NCI-H128 (cell line): ENCODE results near the gene APOD.

Source experiments
- DNase-seq: peaks from one replicate; lab custom pipeline; 2025; ENCODE audit not compliant: unreplicated experiment; lab: John Stamatoyannopoulos, UW

Gene APOD

GRCh38 chr3:195555110-195555509 lies 28.6 kb downstream of the APOD start:
- no peak for DNase-seq

- no peak for DNase-seq
Observed at GRCh38 chr3:195554458-195554857, 29.3 kb downstream of the APOD start.

- DNase-seq = no peak
Observed at GRCh38 chr3:195553268-195553667, 30.5 kb downstream of the APOD start.

- no peak for DNase-seq
Observed at GRCh38 chr3:195551381-195551978, 32.3 kb downstream of the APOD start.

GRCh38 chr3:195550723-195551122 lies 33.0 kb downstream of the APOD start:
- no peak for DNase-seq

GRCh38 chr3:195549931-195550519 lies 33.7 kb downstream of the APOD start:
- DNase-seq = no peak

- no peak for DNase-seq
Observed at GRCh38 chr3:195548987-195549386, 34.8 kb downstream of the APOD start.

GRCh38 chr3:195548501-195548900 lies 35.2 kb downstream of the APOD start:
- DNase-seq = no peak

- DNase-seq = no peak
Observed at GRCh38 chr3:195548006-195548405, 35.7 kb downstream of the APOD start.

- no peak for DNase-seq
Observed at GRCh38 chr3:195546130-195546560, 37.6 kb downstream of the APOD start.

- no peak for DNase-seq
Observed at GRCh38 chr3:195544634-195545033, 39.1 kb downstream of the APOD start.

- no peak for DNase-seq
Observed at GRCh38 chr3:195544230-195544536, 39.6 kb downstream of the APOD start.

- DNase-seq = no peak
Observed at GRCh38 chr3:195543500-195544229, 40.1 kb downstream of the APOD start.

- peak; percentile 86 for DNase-seq
Observed at GRCh38 chr3:195542698-195543499, 40.8 kb downstream of the APOD start, which contains the start of gene PPP1R2. Gene PPP1R2, minus strand, starts transcription at chr3:195543325. Its CDS starts 300 bp downstream, at chr3:195543025.

- DNase-seq = no peak
Observed at GRCh38 chr3:195542316-195542697, 41.4 kb downstream of the APOD start.

GRCh38 chr3:195540511-195540910 lies 43.2 kb downstream of the APOD start:
- DNase-seq = no peak

GRCh38 chr3:195540027-195540426 lies 43.7 kb downstream of the APOD start:
- no peak for DNase-seq

GRCh38 chr3:195539479-195539878 lies 44.3 kb downstream of the APOD start:
- no peak for DNase-seq

GRCh38 chr3:195537995-195538394 lies 45.7 kb downstream of the APOD start:
- DNase-seq = no peak

GRCh38 chr3:195535293-195535692 lies 48.4 kb downstream of the APOD start:
- DNase-seq = no peak

GRCh38 chr3:195532834-195533233 lies 50.9 kb downstream of the APOD start:
- DNase-seq = no peak

- no peak for DNase-seq
Observed at GRCh38 chr3:195532345-195532744, 51.4 kb downstream of the APOD start.
